GM23338 (cell line): ENCODE data around the gene TRIM63. TPM values are rescaled to one million over a fixed set of nuclear protein-coding genes. Genes with fewer than 3 reads are reported as not detected.

Source experiments
- ATAC-seq: fragments of 200-7000 bp; cut with Tn5 transposase; 3 replicates; pipeline ENCODE4 v1.9.1; 2020
- DNase-seq: peaks from one replicate; pipeline ENCODE4 v3.0.0-alpha.2; 2015; ENCODE audit warnings: low spot score
- H2AFZ ChIP-seq: fragments of 200-600 bp; sonication (generic); 2 replicates; pipeline ENCODE4 v1.8.0; 2016; ENCODE audit warnings: antibody characterized with exemption, mild to moderate bottlenecking, moderate library complexity
- H3F3A ChIP-seq: fragments of 200-600 bp; sonication (generic); replicated peaks from 2 replicates; pipeline ENCODE4 v1.8.0; 2017; ENCODE audit warnings: antibody characterized with exemption, mixed run types, low read depth
- H3K27ac ChIP-seq: fragments of 200-600 bp; sonication (generic); 2 replicates; pipeline ENCODE4 v1.6.1; 2016; ENCODE audit warnings: low read depth
- H3K27me3 ChIP-seq: fragments of 200-600 bp; sonication (generic); 2 replicates; pipeline ENCODE4 v1.8.0; 2016; ENCODE audit warnings: mild to moderate bottlenecking, mixed run types, moderate library complexity; ENCODE audit not compliant: insufficient read depth
- H3K36me3 ChIP-seq: fragments of 200-600 bp; sonication (generic); 2 replicates; pipeline ENCODE4 v1.8.0; 2016; ENCODE audit warnings: mild to moderate bottlenecking; ENCODE audit not compliant: insufficient read depth
- H3K4me1 ChIP-seq: fragments of 200-600 bp; sonication (generic); 2 replicates; pipeline ENCODE4 v1.8.0; 2016; ENCODE audit warnings: mild to moderate bottlenecking, moderate library complexity; ENCODE audit not compliant: insufficient read depth
- H3K4me2 ChIP-seq: fragments of 200-600 bp; sonication (generic); 2 replicates; pipeline ENCODE4 v1.7.1; 2017; ENCODE audit warnings: mixed run types
- H3K4me3 ChIP-seq: fragments of 200-600 bp; sonication (generic); 2 replicates; pipeline ENCODE4 v1.6.1; 2016; ENCODE audit warnings: mixed run types
- H3K79me2 ChIP-seq: fragments of 200-600 bp; sonication (generic); replicated peaks from 2 replicates; pipeline ENCODE4 v1.8.0; 2017; ENCODE audit warnings: mild to moderate bottlenecking; ENCODE audit not compliant: insufficient read depth
- H3K9me2 ChIP-seq: fragments of 200-600 bp; sonication (generic); 2 replicates; pipeline ENCODE4 v1.8.0; 2017; ENCODE audit not compliant: insufficient read depth
- H4K20me1 ChIP-seq: fragments of 200-600 bp; sonication (generic); replicated peaks from 2 replicates; pipeline ENCODE4 v1.8.0; 2017; ENCODE audit warnings: mild to moderate bottlenecking; ENCODE audit not compliant: insufficient read depth
- H3K27ac Mint-ChIP-seq: 2 replicates; pipeline ENCODE4 v1.8.0; 2020; ENCODE audit warnings: inconsistent platforms, mild to moderate bottlenecking, moderate library complexity, mixed read lengths
- H3K27me3 Mint-ChIP-seq: 3 replicates; pipeline ENCODE4 v1.8.0; 2022; ENCODE audit warnings: low read depth, mild to moderate bottlenecking, moderate library complexity, mixed read lengths, inconsistent platforms; ENCODE audit not compliant: insufficient read depth, poor library complexity
- H3K36me3 Mint-ChIP-seq: 3 replicates; pipeline ENCODE4 v1.8.0; 2021; ENCODE audit warnings: low read depth, mild to moderate bottlenecking, inconsistent platforms, moderate library complexity, mixed read lengths
- H3K4me1 Mint-ChIP-seq: 3 replicates; pipeline ENCODE4 v1.8.0; 2020; ENCODE audit warnings: mild to moderate bottlenecking, inconsistent platforms, mixed read lengths
- H3K4me3 Mint-ChIP-seq: 3 replicates; pipeline ENCODE4 v1.8.0; 2021; ENCODE audit warnings: moderate library complexity, mild to moderate bottlenecking, inconsistent platforms, mixed read lengths
- H3K9me3 Mint-ChIP-seq: 3 replicates; pipeline ENCODE4 v1.8.0; 2020; ENCODE audit warnings: moderate library complexity, mild to moderate bottlenecking, inconsistent platforms, mixed read lengths
- CREB1 ChIP-seq: fragments of 250-450 bp; sonication (Bioruptor Pico); IDR thresholded peaks from 2 replicates; pipeline ENCODE4 v1.5.0; 2020; ENCODE audit warnings: low read depth, mild to moderate bottlenecking, moderate library complexity
- ETS1 ChIP-seq: IDR thresholded peaks from 2 replicates; pipeline ENCODE4 v1.6.1; 2016; ENCODE audit warnings: antibody characterized with exemption
- EZH2phosphoT487 ChIP-seq: fragments of 200-600 bp; sonication (generic); IDR thresholded peaks from one replicate; pipeline ENCODE4 v1.8.1; 2018; ENCODE audit warnings: antibody characterized with exemption; ENCODE audit not compliant: unreplicated experiment
- POLR2AphosphoS5 ChIP-seq: IDR thresholded peaks from 2 replicates; pipeline ENCODE4 v1.6.1; 2016; ENCODE audit warnings: antibody characterized with exemption, low read depth
- REST ChIP-seq: IDR thresholded peaks from one replicate; pipeline ENCODE4 v1.6.1; 2018; ENCODE audit warnings: antibody characterized with exemption; ENCODE audit not compliant: unreplicated experiment
- ZNF114 ChIP-seq: fragments of 250-450 bp; sonication (Bioruptor Pico); IDR thresholded peaks from 2 replicates; pipeline ENCODE4 v1.5.0; 2020; ENCODE audit warnings: mild to moderate bottlenecking, moderate library complexity
- ZNF331 ChIP-seq: fragments of 250-450 bp; sonication (Bioruptor Pico); IDR thresholded peaks from 2 replicates; pipeline ENCODE4 v1.5.0; 2020; ENCODE audit warnings: low read depth, mild to moderate bottlenecking, moderate library complexity
- polyA plus RNA-seq: library from polyadenylated mRNA; unstranded; fragments of >200 nt; fragmentation: Nextera tagmentation; extraction: Ambion mirVana; gene quantifications from 2 replicates; pipeline ENCODE4 v1.2.1, GENCODE V29; 2016
- total RNA-seq: library from RNA; depleted of rRNA; stranded (reverse); fragments of >200 nt; shearing (Covaris generic); gene quantifications from 2 replicates; pipeline ENCODE4 v1.2.3, GENCODE V29; 2014
- TF ChIP-seq, protein P1 (sequence below): fragments of 250-450 bp; sonication (Bioruptor Pico); IDR thresholded peaks from 2 replicates; pipeline ENCODE4 v1.5.0; 2020; ENCODE audit warnings: mild to moderate bottlenecking, moderate library complexity

The TRIM63 gene
- total and polyA plus RNA-seq, 2 experiments from 2014 or later, result 0.17 TPM; not detected in 1

DNA sequence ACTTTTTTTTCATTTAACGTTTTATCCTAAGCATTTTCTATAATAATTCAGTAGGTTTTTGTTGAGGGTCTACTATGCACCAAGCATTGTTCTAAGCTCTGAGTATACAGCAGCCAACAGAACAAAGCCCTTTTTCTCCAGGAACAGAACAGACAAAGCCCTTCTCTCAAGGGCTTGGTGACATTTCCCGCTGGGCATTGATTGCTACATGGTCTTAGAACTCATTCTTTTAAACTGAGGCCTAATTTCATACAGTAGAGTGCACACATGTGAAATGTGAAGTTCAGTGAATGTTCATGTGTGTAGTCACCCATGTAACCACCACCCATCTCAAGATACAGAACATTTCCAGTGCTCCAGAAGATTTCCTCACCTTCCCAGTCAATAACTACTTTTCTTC, 29.0 kb upstream of the TRIM63 start:
- no peaks in the 10 kb centered on the region for H3K9me3 Mint-ChIP-seq
- Histone ChIP-seq H3K4me2 (no peak overlapping the region), H3K4me3 (no peak overlapping the region), H3K27me3 (no peaks in the 10 kb centered on the region; the same call in 1 of the 2 replicates), H3K9me2 (no peaks in the 10 kb centered on the region), H3K79me2 (no peaks in the 10 kb centered on the region), H2AFZ (no peak overlapping the region), H3K4me1 (peaks cover 27% of the 10 kb centered on the region), H3F3A (0 out of 2 replicates have a peak, but pooled peaks cover 2% of the 10 kb centered on the region), H3K36me3 (no peaks in the 10 kb centered on the region), H3K27ac (no peak overlapping the region), H4K20me1 (no peaks in the 10 kb centered on the region)
- H3K36me3 Mint-ChIP-seq, result no peaks in the 10 kb centered on the region
- no peak overlapping the region for H3K4me3 Mint-ChIP-seq
- TF ChIP-seq EZH2phosphoT487 (no peak), CREB1 (CRISPR knock-in tag) (no peak), POLR2AphosphoS5 (no peak), ZNF331 (CRISPR knock-in tag) (no peak), REST (no peak), ETS1 (no peak), ZNF114 (CRISPR knock-in tag) (no peak)
- TF ChIP-seq, protein P1, sequence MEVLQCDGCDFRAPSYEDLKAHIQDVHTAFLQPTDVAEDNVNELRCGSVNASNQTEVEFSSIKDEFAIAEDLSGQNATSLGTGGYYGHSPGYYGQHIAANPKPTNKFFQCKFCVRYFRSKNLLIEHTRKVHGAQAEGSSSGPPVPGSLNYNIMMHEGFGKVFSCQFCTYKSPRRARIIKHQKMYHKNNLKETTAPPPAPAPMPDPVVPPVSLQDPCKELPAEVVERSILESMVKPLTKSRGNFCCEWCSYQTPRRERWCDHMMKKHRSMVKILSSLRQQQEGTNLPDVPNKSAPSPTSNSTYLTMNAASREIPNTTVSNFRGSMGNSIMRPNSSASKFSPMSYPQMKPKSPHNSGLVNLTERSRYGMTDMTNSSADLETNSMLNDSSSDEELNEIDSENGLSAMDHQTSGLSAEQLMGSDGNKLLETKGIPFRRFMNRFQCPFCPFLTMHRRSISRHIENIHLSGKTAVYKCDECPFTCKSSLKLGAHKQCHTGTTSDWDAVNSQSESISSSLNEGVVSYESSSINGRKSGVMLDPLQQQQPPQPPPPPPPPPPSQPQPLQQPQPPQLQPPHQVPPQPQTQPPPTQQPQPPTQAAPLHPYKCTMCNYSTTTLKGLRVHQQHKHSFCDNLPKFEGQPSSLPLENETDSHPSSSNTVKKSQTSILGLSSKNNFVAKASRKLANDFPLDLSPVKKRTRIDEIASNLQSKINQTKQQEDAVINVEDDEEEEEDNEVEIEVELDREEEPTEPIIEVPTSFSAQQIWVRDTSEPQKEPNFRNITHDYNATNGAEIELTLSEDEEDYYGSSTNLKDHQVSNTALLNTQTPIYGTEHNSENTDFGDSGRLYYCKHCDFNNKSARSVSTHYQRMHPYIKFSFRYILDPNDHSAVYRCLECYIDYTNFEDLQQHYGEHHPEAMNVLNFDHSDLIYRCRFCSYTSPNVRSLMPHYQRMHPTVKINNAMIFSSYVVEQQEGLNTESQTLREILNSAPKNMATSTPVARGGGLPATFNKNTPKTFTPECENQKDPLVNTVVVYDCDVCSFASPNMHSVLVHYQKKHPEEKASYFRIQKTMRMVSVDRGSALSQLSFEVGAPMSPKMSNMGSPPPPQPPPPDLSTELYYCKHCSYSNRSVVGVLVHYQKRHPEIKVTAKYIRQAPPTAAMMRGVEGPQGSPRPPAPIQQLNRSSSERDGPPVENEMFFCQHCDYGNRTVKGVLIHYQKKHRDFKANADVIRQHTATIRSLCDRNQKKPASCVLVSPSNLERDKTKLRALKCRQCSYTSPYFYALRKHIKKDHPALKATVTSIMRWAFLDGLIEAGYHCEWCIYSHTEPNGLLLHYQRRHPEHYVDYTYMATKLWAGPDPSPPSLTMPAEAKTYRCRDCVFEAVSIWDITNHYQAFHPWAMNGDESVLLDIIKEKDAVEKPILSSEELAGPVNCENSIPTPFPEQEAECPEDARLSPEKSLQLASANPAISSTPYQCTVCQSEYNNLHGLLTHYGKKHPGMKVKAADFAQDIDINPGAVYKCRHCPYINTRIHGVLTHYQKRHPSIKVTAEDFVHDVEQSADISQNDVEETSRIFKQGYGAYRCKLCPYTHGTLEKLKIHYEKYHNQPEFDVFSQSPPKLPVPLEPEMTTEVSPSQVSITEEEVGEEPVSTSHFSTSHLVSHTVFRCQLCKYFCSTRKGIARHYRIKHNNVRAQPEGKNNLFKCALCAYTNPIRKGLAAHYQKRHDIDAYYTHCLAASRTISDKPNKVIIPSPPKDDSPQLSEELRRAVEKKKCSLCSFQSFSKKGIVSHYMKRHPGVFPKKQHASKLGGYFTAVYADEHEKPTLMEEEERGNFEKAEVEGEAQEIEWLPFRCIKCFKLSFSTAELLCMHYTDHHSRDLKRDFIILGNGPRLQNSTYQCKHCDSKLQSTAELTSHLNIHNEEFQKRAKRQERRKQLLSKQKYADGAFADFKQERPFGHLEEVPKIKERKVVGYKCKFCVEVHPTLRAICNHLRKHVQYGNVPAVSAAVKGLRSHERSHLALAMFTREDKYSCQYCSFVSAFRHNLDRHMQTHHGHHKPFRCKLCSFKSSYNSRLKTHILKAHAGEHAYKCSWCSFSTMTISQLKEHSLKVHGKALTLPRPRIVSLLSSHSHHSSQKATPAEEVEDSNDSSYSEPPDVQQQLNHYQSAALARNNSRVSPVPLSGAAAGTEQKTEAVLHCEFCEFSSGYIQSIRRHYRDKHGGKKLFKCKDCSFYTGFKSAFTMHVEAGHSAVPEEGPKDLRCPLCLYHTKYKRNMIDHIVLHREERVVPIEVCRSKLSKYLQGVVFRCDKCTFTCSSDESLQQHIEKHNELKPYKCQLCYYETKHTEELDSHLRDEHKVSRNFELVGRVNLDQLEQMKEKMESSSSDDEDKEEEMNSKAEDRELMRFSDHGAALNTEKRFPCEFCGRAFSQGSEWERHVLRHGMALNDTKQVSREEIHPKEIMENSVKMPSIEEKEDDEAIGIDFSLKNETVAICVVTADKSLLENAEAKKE (CRISPR knock-in tag), result no peak
- H3K27me3 Mint-ChIP-seq, result peaks cover 8% of the 10 kb centered on the region
- ATAC-seq (no peak), DNase-seq (no peak)
- H3K4me1 Mint-ChIP-seq, result peaks cover 28% of the 10 kb centered on the region
- no peak overlapping the region for H3K27ac Mint-ChIP-seq
